GM12891 (cell line): ENCODE measurements around the gene PABPN1L.

ENCODE experiments used
- POLR2A ChIP-seq: IDR thresholded peaks from 2 replicates; pipeline ENCODE4 v1.6.1; 2011; ENCODE audit warnings: low read depth, low read length, control low read depth
- POLR2AphosphoS5 ChIP-seq: IDR thresholded peaks from 2 replicates; pipeline ENCODE4 v1.6.1; 2011; ENCODE audit warnings: low read depth, low read length, control low read depth

DNA sequence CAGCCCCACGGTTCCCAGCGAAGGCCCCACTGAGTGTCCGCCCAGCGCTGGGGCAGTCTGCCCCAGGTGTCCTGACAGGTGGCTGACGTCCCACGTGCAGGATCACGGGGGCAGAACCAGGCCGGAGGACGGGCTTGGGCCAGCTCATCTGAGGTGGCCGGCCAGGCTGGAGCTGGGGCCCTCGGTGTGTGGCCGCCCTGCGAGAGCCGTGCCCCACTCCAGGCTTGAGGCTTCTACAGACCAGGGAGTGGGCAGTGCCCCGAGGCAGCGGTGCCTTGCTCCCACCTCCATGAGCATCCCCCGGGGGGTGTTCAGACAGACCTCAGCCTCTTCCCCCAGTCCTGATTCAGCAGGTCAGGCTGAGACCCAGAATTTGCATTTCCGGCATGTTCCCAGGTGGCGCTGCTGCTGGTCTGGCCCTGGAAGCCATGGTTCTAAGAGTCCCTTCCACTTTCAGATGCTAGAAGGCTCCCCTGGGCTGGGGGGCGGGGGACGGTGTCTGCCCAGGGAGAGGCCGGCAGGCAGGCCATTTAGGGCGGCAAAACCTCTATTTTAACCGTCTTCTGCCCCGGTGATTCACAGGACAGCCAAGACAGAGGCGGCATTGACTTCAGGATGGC, 35.4 kb upstream of the PABPN1L start:
- TF ChIP-seq POLR2A (no peak), POLR2AphosphoS5 (no peak)
